Activated T-helper 17 cell treated with anti-CD3 and anti-CD28 coated beads, Interleukin-2, amount 50 U/mL, for 72 hours (primary cell): ENCODE results near the gene PPP1R3D. TPM values are rescaled to one million over a fixed set of nuclear protein-coding genes. Genes with fewer than 3 reads are reported as not detected.
"Not testable (repeated sequence)": the region's sequence is repeated elsewhere in the genome, so short reads cannot be mapped to it uniquely, and the experiment has no call there.

ENCODE experiments used
- ATAC-seq: fragments of 150-1000 bp; cut with Tn5 transposase; replicated peaks from 2 replicates; pipeline ENCODE4 v1.10.0; 2021; ENCODE audit warnings: mild to moderate bottlenecking, moderate library complexity
- H3K27ac Mint-ChIP-seq: one replicate; pipeline ENCODE4 v1.8.0; 2022; ENCODE audit warnings: mixed read lengths
- H3K27me3 Mint-ChIP-seq: one replicate; pipeline ENCODE4 v1.8.0; 2022; ENCODE audit warnings: mixed read lengths
- H3K36me3 Mint-ChIP-seq: one replicate; pipeline ENCODE4 v1.8.0; 2022; ENCODE audit warnings: low read depth, mild to moderate bottlenecking, mixed read lengths
- H3K4me1 Mint-ChIP-seq: one replicate; pipeline ENCODE4 v1.8.0; 2022; ENCODE audit warnings: mixed read lengths
- H3K4me3 Mint-ChIP-seq: one replicate; pipeline ENCODE4 v1.8.0; 2022; ENCODE audit warnings: mild to moderate bottlenecking, mixed read lengths
- H3K9me3 Mint-ChIP-seq: one replicate; pipeline ENCODE4 v1.8.0; 2022; ENCODE audit warnings: mixed read lengths
- total RNA-seq, 2 donors: library from RNA; stranded (reverse); gene quantifications; one replicate each; pipeline ENCODE4 v1.2.3, GENCODE V29; 2022

PPP1R3D gene
- total RNA-seq, 2 donors from 2014 or later, result 5.3 to 5.9 TPM

DNA sequence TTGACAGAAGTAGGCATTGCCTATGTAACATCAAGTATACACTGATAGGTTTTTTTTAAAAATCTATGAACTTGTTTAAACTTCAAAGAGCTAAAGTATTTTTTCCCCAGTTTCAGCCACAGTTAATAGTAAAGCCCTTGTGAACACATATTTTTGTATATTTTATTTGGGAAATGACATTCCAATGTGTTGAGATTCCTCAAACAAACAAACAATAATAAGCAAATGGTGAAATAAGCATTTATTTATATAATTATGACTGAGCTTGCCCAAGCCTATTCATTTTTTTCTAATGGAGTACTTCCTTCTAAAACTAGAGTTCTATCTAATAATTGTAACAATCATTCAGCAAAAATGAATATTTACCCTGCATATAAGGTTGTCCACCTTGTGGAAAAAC lies 19.2 kb downstream of the PPP1R3D start:
- no peak for ATAC-seq
- Mint-ChIP-seq H3K4me3 (no peak overlapping the region), H3K4me1 (no peaks in the 10 kb centered on the region), H3K27me3 (no peaks in the 10 kb centered on the region), H3K27ac (no peak overlapping the region), H3K9me3 (no peaks in the 10 kb centered on the region), H3K36me3 (no peaks in the 10 kb centered on the region)

DNA sequence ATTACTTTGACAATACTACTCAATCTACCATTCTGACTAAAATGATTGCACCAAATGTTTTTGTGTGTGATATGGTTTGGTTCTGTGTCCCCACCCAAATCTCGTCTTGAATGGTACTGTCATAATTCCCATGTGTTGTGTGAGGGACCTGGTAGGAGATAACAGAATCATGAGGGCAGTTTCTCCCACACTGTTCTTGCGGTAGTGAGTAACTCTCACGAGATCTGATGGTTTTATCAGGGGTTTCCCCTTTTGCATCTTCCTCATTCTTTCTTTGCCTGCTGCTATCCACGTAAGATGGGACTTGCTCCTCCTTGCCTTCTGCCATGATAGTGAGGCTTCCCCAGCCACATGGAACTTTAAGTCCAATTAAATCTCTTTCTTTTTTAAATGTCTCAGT lies 27.5 kb downstream of the PPP1R3D start:
- no peaks in the 10 kb centered on the region for H3K9me3 Mint-ChIP-seq
- H3K27me3 Mint-ChIP-seq, result no peaks in the 10 kb centered on the region
- H3K4me1 Mint-ChIP-seq, result no peaks in the 10 kb centered on the region
- H3K27ac Mint-ChIP-seq, result no peak overlapping the region
- no peak overlapping the region for H3K4me3 Mint-ChIP-seq
- no peaks in the 10 kb centered on the region for H3K36me3 Mint-ChIP-seq
- ATAC-seq, result peak; percentile 56

DNA sequence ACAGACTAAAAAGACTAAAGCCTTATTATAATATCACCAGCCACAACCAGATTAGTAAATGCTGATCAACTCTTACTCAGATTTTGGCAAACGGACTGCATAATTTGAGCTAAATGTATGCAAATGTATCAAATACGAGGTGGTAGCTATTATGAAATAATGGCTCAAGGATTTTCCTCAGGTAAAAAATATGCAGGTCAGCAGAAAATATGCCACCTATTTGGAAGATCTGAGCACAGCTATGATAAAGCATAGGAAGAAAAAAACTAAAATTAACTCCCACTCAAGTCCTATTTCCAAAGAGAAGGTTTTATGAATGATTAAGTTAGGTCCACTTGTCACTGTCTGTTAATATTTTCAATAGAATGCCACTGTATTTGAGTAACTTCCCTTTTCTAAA lies 29.1 kb downstream of the PPP1R3D start:
- no peaks in the 10 kb centered on the region for H3K27me3 Mint-ChIP-seq
- no peak for ATAC-seq
- no peak overlapping the region for H3K27ac Mint-ChIP-seq
- no peaks in the 10 kb centered on the region for H3K4me1 Mint-ChIP-seq
- no peaks in the 10 kb centered on the region for H3K9me3 Mint-ChIP-seq
- no peak overlapping the region for H3K4me3 Mint-ChIP-seq
- no peaks in the 10 kb centered on the region for H3K36me3 Mint-ChIP-seq

DNA sequence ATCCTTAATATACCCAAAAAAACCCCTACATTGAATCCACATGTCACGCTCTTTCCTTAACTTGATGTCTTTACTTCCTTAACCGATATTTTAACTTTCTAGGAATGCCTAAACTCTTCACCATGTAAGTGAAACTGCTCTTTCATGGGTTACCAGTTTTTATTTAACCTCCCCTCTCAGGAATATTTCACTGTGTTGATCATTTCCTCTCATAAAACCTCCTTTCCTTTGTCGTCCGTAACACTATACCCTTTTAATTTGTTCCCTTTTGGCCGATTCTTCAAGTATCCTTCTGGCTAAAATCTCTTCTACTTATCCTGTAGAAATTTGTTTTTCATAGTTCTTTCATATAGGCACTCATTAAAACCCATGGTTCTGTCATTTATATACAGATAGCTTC lies 31.2 kb downstream of the PPP1R3D start:
- Mint-ChIP-seq H3K4me1 (no peaks in the 10 kb centered on the region), H3K4me3 (no peak overlapping the region), H3K36me3 (no peaks in the 10 kb centered on the region), H3K27ac (no peak overlapping the region), H3K27me3 (no peaks in the 10 kb centered on the region), H3K9me3 (no peaks in the 10 kb centered on the region)
- ATAC-seq, result no peak

DNA sequence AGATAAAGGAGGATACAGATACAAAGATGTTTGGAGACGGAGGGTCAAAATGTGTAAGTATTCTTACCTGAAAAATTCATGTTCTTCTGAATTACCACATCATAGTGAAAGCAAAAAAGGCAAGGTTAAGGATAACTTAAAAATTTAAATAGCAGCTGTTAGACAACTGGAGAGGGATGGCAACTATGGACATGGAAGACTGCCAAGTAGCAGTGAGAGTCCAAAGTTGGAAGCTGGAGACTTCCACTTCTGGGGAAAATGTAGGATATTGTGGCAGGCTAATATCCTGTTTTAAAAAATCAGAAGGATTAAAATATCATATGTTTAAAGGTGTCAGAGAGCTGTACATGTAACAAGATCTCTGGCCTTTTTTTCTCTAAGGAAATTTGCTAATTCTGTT lies 36.5 kb downstream of the PPP1R3D start:
- H3K4me3 Mint-ChIP-seq, result no peak overlapping the region
- no peak overlapping the region for H3K27ac Mint-ChIP-seq
- no peaks in the 10 kb centered on the region for H3K4me1 Mint-ChIP-seq
- no peaks in the 10 kb centered on the region for H3K27me3 Mint-ChIP-seq
- H3K9me3 Mint-ChIP-seq, result no peaks in the 10 kb centered on the region
- no peaks in the 10 kb centered on the region for H3K36me3 Mint-ChIP-seq
- no peak for ATAC-seq

DNA sequence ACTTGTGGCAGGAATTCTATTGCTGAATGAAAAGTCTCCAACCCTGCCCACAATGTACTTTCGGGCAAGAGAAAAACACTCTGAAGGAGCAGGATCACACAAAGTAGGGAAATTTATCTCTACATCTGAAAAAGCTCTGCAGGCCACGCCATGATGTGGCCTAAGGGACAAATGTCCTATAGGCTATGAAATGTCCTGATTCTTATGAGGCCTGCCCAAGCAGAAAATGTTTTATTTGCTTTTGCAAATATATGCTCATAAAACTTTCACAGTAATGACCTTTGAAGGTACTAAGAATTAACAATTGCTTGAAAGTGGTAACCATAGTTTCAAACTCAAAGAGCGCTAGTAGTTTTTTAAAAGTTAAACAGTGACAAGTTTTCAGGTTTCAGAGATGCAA lies 37.6 kb downstream of the PPP1R3D start:
- no peak for ATAC-seq
- H3K4me3 Mint-ChIP-seq, result no peak overlapping the region
- H3K27ac Mint-ChIP-seq, result no peak overlapping the region
- no peaks in the 10 kb centered on the region for H3K9me3 Mint-ChIP-seq
- no peaks in the 10 kb centered on the region for H3K27me3 Mint-ChIP-seq
- no peaks in the 10 kb centered on the region for H3K36me3 Mint-ChIP-seq
- H3K4me1 Mint-ChIP-seq, result no peaks in the 10 kb centered on the region

DNA sequence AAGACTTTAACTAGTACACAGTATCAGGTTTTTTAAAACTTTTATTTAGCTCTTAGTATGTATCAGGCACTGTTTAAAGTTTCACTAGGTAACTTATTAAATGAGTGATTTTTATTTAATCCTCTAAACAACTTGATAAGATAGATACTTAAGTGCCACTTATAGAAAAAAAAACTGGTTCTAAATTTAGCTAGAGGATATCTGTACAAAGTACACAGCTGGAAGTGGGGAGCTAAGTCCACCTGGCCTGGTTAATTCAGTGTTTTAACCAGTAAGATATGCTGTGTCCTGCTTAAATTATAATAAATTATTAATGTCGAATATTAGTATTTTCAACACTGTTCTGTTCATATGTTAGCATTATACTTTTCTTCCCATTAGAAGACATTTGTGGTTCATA lies 44.2 kb downstream of the PPP1R3D start:
- no peaks in the 10 kb centered on the region for H3K27me3 Mint-ChIP-seq
- no peak overlapping the region for H3K4me3 Mint-ChIP-seq
- H3K36me3 Mint-ChIP-seq, result peaks cover 4% of the 10 kb centered on the region
- no peak for ATAC-seq
- no peaks in the 10 kb centered on the region for H3K4me1 Mint-ChIP-seq
- no peaks in the 10 kb centered on the region for H3K9me3 Mint-ChIP-seq
- H3K27ac Mint-ChIP-seq, result no peak overlapping the region

DNA sequence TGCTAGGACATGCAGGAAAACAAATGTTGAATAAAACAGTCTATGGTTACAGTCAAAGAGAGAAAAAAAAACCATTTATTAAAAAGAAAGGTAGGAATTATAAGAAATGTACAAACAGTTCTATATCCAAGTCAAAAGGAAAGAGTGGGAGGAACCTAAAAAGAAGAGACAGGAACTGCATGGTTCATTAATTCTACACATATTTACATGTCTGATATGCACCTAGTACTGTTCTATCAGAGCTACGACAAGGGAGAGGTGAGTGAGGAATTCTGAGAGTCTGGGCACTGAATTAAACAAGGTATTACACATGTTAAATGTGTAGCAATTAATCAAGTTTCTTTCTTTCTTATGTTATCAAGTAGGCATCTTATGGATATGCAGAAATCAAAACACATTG lies 48.5 kb downstream of the PPP1R3D start:
- Mint-ChIP-seq H3K27me3 (no peaks in the 10 kb centered on the region), H3K36me3 (peaks cover 4% of the 10 kb centered on the region), H3K4me1 (no peaks in the 10 kb centered on the region), H3K9me3 (no peaks in the 10 kb centered on the region), H3K27ac (no peak overlapping the region), H3K4me3 (no peak overlapping the region)
- ATAC-seq, result no peak

DNA sequence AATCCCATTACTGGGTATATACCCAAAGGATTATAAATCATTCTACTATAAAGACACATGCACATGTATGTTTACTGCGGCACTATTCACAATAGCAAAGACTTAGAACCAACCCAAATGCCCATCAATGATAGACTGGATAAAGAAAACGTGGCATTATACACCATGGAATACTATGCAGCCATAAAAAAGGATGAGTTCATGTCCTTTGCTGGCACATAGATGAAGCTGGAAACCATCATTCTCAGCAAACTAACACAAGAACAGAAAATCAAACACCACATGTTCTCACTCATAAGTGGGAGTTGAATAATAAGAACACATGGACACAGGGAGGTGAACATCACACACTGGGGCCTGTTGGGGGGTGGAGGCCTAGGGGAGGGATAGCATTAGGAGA lies 50.1 kb downstream of the PPP1R3D start:
- not testable (repeated sequence) for H3K4me1 Mint-ChIP-seq, ATAC-seq, H3K27ac Mint-ChIP-seq, H3K4me3 Mint-ChIP-seq, H3K36me3 Mint-ChIP-seq, H3K27me3 Mint-ChIP-seq, H3K9me3 Mint-ChIP-seq

DNA sequence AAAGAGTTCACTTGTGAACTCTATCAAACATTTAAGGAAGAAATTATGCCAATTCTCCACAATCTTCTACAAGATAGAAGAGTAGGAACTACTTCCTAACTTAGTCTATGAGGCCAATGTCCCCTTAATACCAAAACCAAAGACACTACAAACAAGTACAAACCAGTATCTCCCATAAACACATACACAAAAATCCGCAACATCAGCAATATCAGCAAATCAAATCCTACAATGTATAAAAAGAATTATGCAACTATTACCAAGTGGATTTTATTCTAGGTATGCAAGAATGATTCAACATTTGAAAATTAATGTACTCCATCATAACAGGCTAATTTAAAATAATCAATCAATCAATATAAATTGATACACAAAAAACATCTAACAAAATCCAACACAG lies 52.1 kb downstream of the PPP1R3D start:
- Mint-ChIP-seq H3K36me3 (peaks cover 15% of the 10 kb centered on the region), H3K27ac (no peak overlapping the region), H3K4me1 (no peaks in the 10 kb centered on the region), H3K4me3 (no peak overlapping the region), H3K27me3 (no peaks in the 10 kb centered on the region), H3K9me3 (no peaks in the 10 kb centered on the region)
- ATAC-seq, result no peak

Other genes with a start within 250 kb of the PPP1R3D start
- gene SYCP2, start 6.7 kb downstream of the PPP1R3D start, total RNA-seq, result 1 to 10 TPM; 2.5 to 6.7 TPM
- 10 to 100 TPM; 16.6 to 20.9 TPM for gene FAM217B, start 84 bp upstream of the PPP1R3D start, total RNA-seq
- 1 to 10 TPM in 1 of 2 donors, under 1 TPM in 1; 0.56 to 2.6 TPM for gene CDH26, start 18.1 kb upstream of the PPP1R3D start, total RNA-seq